ENCODE measurements around the gene PCDHA11. TPM values are rescaled to one million over a fixed set of nuclear protein-coding genes. Genes with fewer than 3 reads are reported as not detected.

The PCDHA11 gene
- total RNA-seq, 4 donors from 2014 or later = 0.48 to 1.2 TPM; not detected in 2

DNA sequence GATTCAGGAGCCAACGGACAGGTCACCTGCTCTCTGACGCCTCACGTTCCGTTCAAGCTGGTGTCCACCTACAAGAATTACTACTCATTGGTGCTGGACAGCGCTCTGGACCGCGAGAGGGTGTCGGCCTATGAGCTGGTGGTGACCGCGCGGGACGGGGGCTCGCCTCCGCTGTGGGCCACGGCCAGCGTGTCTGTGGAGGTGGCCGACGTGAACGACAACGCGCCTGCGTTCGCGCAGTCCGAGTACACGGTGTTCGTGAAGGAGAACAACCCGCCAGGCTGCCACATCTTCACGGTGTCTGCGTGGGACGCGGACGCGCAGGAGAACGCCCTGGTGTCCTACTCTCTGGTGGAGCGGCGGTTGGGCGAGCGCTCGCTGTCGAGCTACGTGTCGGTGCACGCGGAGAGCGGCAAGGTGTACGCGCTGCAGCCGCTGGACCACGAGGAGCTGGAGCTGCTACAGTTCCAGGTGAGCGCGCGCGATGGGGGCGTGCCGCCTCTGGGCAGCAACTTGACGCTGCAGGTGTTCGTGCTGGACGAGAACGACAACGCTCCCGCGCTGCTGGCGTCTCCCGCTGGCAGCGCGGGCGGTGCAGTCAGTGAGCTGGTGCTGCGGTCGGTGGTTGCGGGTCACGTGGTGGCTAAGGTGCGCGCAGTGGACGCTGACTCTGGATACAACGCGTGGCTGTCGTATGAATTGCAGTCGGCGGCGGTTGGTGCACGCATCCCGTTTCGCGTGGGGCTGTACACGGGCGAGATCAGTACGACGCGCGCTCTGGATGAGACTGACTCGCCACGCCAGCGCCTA, 11.4 kb upstream of the PCDHA11 start:
- Histone ChIP-seq H3K4me3 (no peak overlapping the region), H3K27ac (no peak overlapping the region), H3K9me3 (peaks cover 21% of the 10 kb centered on the region in 2 donors), H3K4me1 (no peaks in the 10 kb centered on the region), H3K27me3 (peaks cover 4% of the 10 kb centered on the region), H3K36me3 (no peaks in the 10 kb centered on the region)
- TF ChIP-seq POLR2AphosphoS5 (IDR thresholded peaks at IDR 0.05) = no peak
- no peak for TF ChIP-seq EP300 (IDR thresholded peaks at IDR 0.05; ENCODE audit: low read depth)
- TF ChIP-seq, protein P1, sequence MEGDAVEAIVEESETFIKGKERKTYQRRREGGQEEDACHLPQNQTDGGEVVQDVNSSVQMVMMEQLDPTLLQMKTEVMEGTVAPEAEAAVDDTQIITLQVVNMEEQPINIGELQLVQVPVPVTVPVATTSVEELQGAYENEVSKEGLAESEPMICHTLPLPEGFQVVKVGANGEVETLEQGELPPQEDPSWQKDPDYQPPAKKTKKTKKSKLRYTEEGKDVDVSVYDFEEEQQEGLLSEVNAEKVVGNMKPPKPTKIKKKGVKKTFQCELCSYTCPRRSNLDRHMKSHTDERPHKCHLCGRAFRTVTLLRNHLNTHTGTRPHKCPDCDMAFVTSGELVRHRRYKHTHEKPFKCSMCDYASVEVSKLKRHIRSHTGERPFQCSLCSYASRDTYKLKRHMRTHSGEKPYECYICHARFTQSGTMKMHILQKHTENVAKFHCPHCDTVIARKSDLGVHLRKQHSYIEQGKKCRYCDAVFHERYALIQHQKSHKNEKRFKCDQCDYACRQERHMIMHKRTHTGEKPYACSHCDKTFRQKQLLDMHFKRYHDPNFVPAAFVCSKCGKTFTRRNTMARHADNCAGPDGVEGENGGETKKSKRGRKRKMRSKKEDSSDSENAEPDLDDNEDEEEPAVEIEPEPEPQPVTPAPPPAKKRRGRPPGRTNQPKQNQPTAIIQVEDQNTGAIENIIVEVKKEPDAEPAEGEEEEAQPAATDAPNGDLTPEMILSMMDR (IDR thresholded peaks at IDR 0.05) = no peak
- TF ChIP-seq POLR2A (IDR thresholded peaks at IDR 0.05) = no peak
- WGBS, 2 donors (ENCODE audit: low coverage in 1 of 2) = 81 to 94% methylated on average over 9 to 93 of the region's 94 CpGs
- DNase-seq = no peak
- intact Hi-C loops (cut with DNase I; ENCODE audit: low total_unique reads) = no loop called here
- in situ Hi-C loops (cut with MboI; ENCODE audit: low pct_ligation_motif_present in 1 of 4, low pct_unique_long_range_greater_than_20kb in 1 of 4, low sequenced_read_pairs in 3 of 4) = no loop called here

DNA sequence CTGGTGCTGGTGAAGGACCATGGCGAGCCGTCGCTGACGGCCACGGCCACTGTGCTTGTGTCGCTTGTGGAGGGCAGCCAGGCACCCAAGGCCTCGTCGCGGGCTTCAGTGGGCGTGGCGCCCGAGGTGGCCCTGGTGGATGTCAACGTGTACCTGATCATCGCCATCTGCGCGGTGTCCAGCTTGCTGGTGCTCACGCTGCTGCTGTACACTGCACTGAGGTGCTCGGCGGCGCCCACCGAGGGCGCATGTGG, 10.8 kb upstream of the PCDHA11 start:
- DNase-seq = no peak
- no peaks in the 10 kb centered on the region for H3K4me1 ChIP-seq
- H3K9me3 ChIP-seq = peaks cover 20 to 21% of the 10 kb centered on the region in 2 donors
- H3K4me3 ChIP-seq = no peak overlapping the region
- WGBS, 2 donors (ENCODE audit: low coverage in 1 of 2) = 88% methylated on average over 11 of the region's 22 CpGs; no CpG with 5 or more reads in 1 of the 2 donors
- intact Hi-C loops (cut with DNase I; ENCODE audit: low total_unique reads) (no loop called here), in situ Hi-C loops (cut with MboI; ENCODE audit: low pct_ligation_motif_present in 1 of 4, low pct_unique_long_range_greater_than_20kb in 1 of 4, low sequenced_read_pairs in 3 of 4) (no loop called here)
- TF ChIP-seq, protein P1 (IDR thresholded peaks at IDR 0.05) = no peak
- no peak for TF ChIP-seq EP300 (IDR thresholded peaks at IDR 0.05; ENCODE audit: low read depth)
- peaks cover 4% of the 10 kb centered on the region for H3K27me3 ChIP-seq
- H3K36me3 ChIP-seq = no peaks in the 10 kb centered on the region
- H3K27ac ChIP-seq = no peak overlapping the region

DNA sequence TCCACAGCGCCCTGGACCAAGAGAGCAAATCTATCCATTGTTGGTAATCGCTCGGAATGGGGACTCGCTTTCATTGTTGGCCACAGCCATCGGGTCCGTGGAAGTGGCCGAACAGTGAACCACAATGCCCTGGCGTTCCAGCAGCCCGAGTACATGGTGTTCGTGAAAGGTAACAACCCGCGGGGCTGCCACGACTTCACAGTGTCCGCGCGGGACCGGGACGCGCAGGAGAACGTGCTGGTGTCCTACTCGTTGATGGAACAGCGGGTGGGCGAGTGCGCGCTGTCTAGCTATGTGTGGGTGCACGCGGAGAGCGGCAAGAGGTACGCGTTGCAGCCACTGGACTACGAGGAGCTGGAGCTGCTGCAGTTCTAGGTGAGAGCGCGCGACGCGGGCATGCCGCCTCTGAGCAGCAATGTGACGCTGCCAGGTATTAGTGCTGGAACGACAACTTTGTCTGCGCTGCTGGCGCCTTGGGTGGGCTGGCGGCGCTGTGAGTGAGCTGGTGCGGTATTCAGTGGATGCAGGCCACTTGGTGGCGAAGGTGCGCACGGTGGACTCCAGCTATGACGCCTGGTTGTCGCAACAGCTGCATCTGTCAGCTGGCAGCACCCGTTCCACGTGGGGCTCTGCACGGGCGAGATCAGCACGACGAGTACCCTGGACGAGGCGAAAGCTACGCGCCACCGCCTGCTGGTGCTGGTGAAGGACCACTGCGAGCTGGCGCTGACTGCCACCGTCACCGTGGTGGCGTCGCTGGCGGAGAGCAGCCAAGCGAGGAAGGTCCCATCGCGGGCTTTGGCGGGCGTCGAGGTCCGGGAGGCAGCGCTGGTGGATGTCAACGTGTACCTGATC, 6.1 kb upstream of the PCDHA11 start:
- Histone ChIP-seq H3K4me1 (no peaks in the 10 kb centered on the region), H3K4me3 (no peak overlapping the region), H3K27me3 (no peaks in the 10 kb centered on the region), H3K36me3 (no peaks in the 10 kb centered on the region), H3K9me3 (peaks cover 7 to 19% of the 10 kb centered on the region in 2 donors), H3K27ac (no peak overlapping the region)
- intact Hi-C loops (cut with DNase I; ENCODE audit: low total_unique reads) (no loop called here), in situ Hi-C loops (cut with MboI; ENCODE audit: low pct_ligation_motif_present in 1 of 4, low pct_unique_long_range_greater_than_20kb in 1 of 4, low sequenced_read_pairs in 3 of 4) (no loop called here)
- no peak for TF ChIP-seq EP300 (IDR thresholded peaks at IDR 0.05; ENCODE audit: low read depth)
- TF ChIP-seq POLR2A (IDR thresholded peaks at IDR 0.05) = no peak
- TF ChIP-seq POLR2AphosphoS5 (IDR thresholded peaks at IDR 0.05) = no peak
- TF ChIP-seq, protein P1 (IDR thresholded peaks at IDR 0.05) = no peak
- 63 to 85% methylated on average over 7 to 65 of the region's 76 CpGs for WGBS, 2 donors (ENCODE audit: low coverage in 1 of 2)
- no peak for DNase-seq

DNA sequence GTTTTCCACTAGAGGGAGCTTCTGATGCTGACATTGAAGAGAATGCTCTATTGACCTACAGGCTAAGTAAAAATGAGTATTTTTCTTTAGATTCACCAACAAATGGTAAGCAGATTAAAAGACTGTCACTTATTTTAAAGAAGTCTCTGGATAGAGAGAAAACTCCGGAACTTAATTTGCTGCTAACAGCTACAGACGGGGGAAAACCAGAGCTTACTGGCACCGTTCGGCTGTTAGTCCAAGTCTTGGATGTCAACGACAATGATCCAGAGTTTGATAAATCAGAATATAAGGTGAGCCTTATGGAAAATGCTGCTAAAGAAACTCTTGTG, 764 bp downstream of the PCDHA11 start:
- H3K27ac ChIP-seq = no peak overlapping the region
- no peaks in the 10 kb centered on the region for H3K36me3 ChIP-seq
- DNase-seq = no peak
- H3K4me3 ChIP-seq = no peak overlapping the region
- H3K9me3 ChIP-seq = peaks cover 17% of the 10 kb centered on the region in 2 donors
- TF ChIP-seq EP300 (IDR thresholded peaks at IDR 0.05; ENCODE audit: low read depth) (no peak), POLR2AphosphoS5 (IDR thresholded peaks at IDR 0.05) (no peak), POLR2A (IDR thresholded peaks at IDR 0.05) (no peak)
- TF ChIP-seq, protein P1 (IDR thresholded peaks at IDR 0.05) = no peak
- in situ Hi-C loops (cut with MboI; ENCODE audit: low pct_ligation_motif_present in 1 of 4, low pct_unique_long_range_greater_than_20kb in 1 of 4, low sequenced_read_pairs in 3 of 4) (no loop called here), intact Hi-C loops (cut with DNase I; ENCODE audit: low total_unique reads) (no loop called here)
- WGBS, 2 donors (ENCODE audit: low coverage in 1 of 2) = 73 to 76% methylated on average over 5 of the region's 5 CpGs
- H3K27me3 ChIP-seq = no peaks in the 10 kb centered on the region
- H3K4me1 ChIP-seq = no peaks in the 10 kb centered on the region

Data from transverse colon (tissue), 4 donors.